GM12892 (cell line): ENCODE results near the gene DRD4.

ENCODE experiments used
- DNase-seq: peaks from one replicate; pipeline ENCODE4 v3.0.0; 2011; ENCODE audit not compliant: insufficient read length
- FAIRE-seq: peaks from 2 replicates; lab custom pipeline; 2011; peaks lifted over from hg19 to GRCh38; lab: Jason Lieb, UNC
- POLR2A ChIP-seq: IDR thresholded peaks from 2 replicates; pipeline ENCODE4 v1.6.1; 2011; ENCODE audit warnings: low read depth, low read length, control low read depth
- POLR2AphosphoS5 ChIP-seq: IDR thresholded peaks from 2 replicates; pipeline ENCODE4 v1.6.1; 2011; ENCODE audit warnings: low read depth, low read length, control low read depth
- TAF1 ChIP-seq: IDR thresholded peaks from 2 replicates; pipeline ENCODE4 v1.6.1; 2011; ENCODE audit warnings: low read depth, mild to moderate bottlenecking, control low read depth, low read length, borderline replicate concordance

The DRD4 gene

DNA sequence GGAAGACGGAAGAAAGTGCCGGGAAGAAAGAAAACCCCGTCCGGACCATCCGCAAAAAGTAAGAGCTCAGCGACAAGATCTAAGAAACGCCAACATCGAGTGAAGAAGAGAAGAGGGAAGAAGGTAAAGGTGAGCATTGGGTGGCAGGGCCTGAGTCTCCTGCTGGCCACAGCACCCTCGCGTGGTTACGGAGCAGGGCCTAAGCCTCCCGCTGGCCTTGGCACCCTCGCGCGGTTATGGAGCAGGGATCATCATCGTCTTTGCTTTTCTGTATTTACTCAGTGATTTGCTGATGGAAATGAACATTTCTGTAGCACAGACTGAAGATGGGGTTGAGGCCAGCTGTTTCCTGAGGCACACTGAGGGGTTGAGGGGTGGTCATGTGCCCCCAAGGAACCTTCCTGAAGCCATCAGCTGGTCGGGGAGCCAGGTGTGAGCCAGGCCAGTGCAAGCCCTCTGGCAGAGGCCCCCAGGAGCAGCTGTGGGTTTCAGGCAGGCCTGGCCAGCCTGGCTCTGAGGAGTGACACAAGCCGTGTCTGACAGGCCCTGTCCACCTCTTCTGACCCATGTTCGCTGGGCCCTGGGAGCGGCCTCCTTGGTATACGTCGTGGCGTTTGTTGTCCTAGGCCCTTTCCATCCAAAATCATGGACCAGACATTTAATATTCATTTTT is 35.4 kb upstream of the DRD4 start:
- FAIRE-seq (no peak), DNase-seq (no peak)
- 0 out of 2 replicates have a peak, but pooled peaks have one; percentile 26 for TF ChIP-seq POLR2AphosphoS5
- no peak for TF ChIP-seq TAF1

DNA sequence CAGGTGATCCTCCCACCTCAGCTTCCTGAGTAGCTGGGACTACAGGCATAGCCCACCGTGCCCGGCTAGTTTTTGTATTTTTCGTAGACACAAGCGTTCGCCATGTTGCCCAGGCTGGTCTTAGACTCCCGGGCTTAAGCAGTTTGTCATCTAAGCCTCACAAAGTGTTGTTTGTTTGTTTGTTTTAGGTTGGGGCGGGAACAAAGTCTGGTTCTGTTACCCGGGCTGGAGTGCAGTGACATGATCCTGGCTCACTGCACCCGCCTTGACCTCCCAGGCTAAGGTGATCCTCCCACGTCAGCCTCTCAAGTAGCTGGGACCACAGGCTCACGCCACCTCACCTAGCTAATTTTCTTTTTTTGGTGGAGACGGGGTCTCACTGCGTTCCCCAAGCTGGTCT is 33.9 kb upstream of the DRD4 start:
- FAIRE-seq (no peak), DNase-seq (no peak)
- TF ChIP-seq POLR2A (no peak), TAF1 (no peak), POLR2AphosphoS5 (no peak)

DNA sequence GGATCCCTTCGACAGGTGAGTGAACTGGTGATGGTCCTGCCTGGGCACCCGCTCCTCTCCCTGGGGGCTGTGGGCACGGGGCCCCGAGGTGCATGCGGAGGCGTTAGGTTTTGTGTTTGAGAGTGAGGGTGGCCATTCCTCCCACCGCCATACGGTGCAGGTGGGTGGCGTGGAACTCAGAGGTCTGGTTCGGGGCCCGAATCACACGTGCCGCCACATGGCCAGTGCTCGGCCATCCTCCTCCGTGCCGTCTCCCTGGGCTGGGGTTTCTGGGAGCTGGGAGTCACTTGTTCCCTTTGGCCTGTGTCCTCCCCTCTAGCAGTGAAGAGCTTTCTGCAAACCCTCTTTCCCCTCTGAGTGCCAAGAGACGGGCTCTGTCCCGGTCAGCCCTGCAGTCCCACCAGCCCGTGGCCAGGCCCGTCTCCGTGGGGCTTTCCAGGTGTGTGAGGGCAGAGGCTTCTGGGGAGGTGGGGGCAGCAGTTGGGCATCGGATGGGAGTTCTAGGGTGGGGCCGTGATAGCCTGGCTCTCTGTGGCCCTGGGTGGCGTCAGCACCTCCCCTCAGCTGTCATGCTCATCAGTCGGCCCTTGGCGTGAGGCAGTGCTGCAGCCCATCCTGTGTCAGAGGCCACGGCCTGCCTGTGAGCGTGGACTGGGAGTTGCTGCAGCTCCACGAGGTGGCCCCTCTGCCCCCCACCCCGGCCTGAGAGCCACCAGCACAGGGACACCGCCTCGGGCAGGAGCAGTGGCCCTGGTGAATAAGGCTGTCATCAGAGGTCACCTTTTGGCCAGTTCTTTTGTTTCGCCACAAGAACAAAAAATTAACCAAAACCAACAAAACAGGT is 31.6 kb upstream of the DRD4 start:
- FAIRE-seq, result no peak
- no peak for TF ChIP-seq POLR2A
- no peak for TF ChIP-seq POLR2AphosphoS5
- TF ChIP-seq TAF1, result no peak

DNA sequence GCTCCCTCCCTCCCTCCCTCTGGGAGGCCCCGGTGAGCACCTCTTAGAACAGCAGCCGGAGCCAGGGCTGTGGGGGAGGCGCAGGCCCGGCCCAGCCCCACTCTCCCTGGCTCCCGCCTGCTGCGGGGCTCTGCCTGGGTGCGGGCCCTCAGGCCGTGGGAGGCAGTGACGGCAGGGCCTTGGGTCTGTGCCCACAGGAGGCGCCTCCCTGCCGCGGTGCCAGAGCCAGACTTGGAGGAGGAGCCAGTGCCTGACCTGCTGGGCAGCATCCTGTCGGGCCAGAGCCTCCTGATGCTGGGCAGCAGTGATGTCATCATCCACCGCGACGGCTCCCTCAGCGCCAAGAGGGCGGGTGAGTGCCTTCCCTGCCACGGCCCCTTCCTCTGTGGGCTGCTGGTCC is 30.8 kb upstream of the DRD4 start:
- DNase-seq (no peak), FAIRE-seq (no peak)
- no peak for TF ChIP-seq TAF1
- no peak for TF ChIP-seq POLR2AphosphoS5
- no peak for TF ChIP-seq POLR2A

More for the DNA sequence above, 31.6 kb upstream of the DRD4 start:
- DNase-seq, result no peak

DNA sequence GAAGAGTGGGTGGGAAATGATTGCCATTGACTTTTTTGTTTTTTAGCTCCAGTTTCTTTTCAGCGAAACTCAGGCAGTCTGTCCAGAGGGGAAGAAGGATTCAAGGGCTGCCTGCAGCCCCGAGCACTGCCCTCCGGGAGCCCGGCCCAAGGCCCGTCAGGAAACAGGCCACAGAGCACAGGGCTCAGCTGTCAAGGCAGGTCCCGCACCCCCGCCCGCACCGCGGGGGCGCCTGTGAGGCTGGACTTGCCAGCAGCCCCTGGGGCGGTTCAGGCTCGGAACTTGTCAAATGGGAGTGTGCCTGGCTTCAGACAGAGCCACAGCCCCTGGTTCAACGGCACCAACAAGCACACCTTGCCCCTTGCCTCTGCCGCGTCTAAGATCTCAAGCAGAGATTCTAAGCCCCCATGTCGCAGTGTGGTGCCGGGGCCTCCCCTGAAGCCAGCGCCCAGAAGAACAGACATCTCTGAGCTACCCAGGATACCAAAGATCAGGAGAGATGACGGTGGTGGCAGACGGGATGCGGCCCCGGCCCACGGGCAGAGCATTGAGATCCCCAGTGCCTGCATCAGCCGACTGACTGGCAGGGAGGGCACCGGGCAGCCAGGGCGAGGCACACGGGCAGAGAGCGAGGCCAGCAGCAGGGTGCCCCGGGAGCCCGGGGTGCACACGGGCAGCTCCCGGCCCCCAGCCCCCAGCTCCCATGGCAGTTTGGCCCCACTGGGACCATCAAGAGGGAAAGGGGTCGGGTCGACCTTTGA is 29.9 kb upstream of the DRD4 start:
- no peak for DNase-seq
- no peak for TF ChIP-seq POLR2AphosphoS5
- no peak for FAIRE-seq

DNA sequence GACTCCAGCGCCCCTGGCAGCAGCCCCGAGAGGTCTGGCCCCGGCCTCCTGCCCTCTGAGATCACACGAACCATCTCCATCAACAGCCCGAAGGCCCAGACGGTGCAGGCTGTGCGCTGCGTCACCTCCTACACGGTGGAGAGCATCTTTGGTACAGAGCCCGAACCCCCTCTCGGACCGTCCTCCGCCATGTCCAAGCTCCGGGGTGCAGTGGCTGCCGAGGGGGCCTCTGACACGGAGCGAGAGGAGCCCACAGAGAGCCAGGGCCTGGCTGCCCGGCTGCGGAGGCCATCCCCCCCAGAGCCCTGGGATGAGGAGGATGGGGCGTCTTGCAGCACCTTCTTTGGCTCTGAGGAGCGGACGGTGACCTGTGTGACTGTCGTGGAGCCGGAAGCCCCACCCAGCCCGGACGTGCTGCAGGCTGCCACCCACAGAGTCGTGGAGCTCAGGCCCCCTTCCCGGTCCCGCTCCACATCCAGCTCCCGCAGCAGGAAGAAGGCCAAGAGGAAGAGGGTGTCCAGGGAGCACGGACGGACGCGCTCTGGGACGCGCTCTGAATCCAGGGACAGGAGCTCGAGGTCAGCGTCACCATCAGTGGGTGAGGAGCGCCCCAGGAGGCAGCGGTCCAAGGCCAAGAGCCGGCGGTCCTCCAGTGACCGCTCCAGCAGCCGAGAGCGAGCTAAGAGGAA is 29.0 kb upstream of the DRD4 start:
- FAIRE-seq, result no peak
- TF ChIP-seq TAF1 (no peak), POLR2A (peak; percentile 11; the same call in 1 of the 2 replicates)

GRCh38 chr11:608791-609251 is 28.2 kb upstream of the DRD4 start:
- TF ChIP-seq POLR2A (no peak), TAF1 (no peak), POLR2AphosphoS5 (no peak)
- FAIRE-seq (no peak), DNase-seq (no peak)

More for the DNA sequence above, 29.0 kb upstream of the DRD4 start:
- no peak for DNase-seq

- no peak for DNase-seq
- TF ChIP-seq POLR2A (no peak), POLR2AphosphoS5 (no peak), TAF1 (no peak)
- FAIRE-seq, result no peak
These were observed 27.7 kb upstream of the DRD4 start for GRCh38 chr11:609341-609811.

DNA sequence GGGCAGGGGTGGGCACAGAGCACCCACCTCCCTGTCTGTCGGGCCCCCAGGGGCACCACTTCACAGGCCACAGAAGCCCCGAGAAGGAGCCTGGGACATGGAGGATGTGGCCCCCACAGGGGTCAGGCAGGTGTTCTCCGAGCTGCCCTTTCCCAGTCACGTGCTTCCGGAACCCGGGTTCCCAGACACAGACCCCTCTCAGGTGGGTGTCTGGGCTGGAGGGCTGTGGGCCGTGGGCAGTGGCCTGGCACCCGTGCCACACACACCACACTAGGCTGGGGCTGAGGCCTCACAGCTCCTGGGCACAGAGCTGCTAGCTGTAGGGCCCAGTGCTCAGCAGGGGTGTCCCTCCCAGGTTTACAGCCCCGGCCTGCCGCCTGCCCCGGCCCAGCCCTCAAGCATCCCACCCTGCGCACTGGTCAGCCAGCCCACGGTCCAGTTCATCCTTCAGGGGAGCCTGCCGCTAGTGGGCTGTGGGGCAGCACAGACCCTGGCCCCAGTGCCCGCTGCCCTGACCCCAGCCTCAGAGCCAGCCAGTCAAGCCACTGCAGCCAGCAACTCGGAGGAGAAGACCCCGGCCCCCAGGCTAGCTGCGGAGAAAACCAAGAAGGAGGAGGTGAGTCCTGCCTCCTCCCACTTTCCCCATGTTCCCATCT is 26.8 kb upstream of the DRD4 start:
- no peak for FAIRE-seq
- DNase-seq, result no peak
- no peak; the same call in 1 of the 2 replicates for TF ChIP-seq POLR2A
- TF ChIP-seq POLR2AphosphoS5, result no peak
- no peak for TF ChIP-seq TAF1

DNA sequence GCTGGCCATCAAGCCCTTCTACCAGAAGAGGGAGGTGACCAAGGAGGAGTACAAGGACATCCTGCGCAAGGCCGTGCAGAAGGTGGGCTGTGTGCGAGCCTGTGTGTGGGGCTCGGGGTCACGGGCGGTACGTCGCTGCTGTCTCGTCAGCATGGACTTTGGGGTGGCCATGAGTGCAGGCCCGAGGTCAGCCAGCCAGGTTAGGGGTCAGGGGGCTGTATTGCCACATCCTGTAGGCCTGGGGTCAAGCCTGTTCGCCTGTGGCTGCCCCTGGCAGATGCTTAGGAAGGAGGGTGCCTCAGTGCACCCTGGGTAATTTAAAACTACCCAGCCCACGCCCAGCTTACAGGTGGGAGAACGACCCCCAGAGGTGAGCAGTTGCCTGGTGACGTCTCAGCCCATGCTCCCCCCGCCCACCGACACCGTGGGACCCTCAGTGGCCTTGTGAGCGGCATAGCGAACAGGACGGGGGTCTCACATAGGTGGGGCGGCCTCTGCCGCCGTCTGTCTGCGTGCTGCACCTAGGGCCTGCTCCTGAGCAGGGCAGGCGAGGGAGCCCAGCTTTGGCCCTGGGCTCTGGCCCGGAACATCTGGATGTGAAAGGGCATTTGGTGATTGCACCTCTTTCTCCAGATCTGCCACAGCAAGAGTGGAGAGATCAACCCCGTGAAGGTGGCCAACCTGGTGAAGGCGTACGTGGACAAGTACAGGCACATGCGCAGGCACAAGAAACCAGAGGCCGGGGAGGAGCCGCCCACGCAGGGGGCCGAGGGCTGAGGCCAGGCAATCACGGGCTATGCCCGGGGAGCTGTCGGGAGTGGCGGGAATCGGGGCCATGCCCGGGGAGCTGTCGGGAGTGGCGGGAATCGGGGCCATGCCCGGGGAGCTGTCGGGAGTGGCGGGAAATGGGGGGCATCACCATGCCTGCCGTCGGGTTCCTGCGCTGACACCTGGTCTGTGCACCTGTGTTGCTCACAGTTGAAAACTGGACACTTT is 25.8 kb upstream of the DRD4 start:
- TF ChIP-seq TAF1, result no peak
- peak; percentile 75 for TF ChIP-seq POLR2AphosphoS5
- TF ChIP-seq POLR2A, result peak; percentile 70
- FAIRE-seq, result no peak

More for the DNA sequence above, 25.8 kb upstream of the DRD4 start:
- DNase-seq, result no peak
